EL (cell line): ENCODE data around the gene EIF4E1B.
"Not testable (repeated sequence)": the region's sequence is repeated elsewhere in the genome, so short reads cannot be mapped to it uniquely, and the experiment has no call there.

Experiments used
- DNase-seq: peaks from one replicate; pipeline ENCODE4 v3.0.0-alpha.2; 2016

The EIF4E1B gene, protein sequence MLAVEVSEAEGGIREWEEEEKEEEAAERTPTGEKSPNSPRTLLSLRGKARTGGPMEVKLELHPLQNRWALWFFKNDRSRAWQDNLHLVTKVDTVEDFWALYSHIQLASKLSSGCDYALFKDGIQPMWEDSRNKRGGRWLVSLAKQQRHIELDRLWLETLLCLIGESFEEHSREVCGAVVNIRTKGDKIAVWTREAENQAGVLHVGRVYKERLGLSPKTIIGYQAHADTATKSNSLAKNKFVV

DNA sequence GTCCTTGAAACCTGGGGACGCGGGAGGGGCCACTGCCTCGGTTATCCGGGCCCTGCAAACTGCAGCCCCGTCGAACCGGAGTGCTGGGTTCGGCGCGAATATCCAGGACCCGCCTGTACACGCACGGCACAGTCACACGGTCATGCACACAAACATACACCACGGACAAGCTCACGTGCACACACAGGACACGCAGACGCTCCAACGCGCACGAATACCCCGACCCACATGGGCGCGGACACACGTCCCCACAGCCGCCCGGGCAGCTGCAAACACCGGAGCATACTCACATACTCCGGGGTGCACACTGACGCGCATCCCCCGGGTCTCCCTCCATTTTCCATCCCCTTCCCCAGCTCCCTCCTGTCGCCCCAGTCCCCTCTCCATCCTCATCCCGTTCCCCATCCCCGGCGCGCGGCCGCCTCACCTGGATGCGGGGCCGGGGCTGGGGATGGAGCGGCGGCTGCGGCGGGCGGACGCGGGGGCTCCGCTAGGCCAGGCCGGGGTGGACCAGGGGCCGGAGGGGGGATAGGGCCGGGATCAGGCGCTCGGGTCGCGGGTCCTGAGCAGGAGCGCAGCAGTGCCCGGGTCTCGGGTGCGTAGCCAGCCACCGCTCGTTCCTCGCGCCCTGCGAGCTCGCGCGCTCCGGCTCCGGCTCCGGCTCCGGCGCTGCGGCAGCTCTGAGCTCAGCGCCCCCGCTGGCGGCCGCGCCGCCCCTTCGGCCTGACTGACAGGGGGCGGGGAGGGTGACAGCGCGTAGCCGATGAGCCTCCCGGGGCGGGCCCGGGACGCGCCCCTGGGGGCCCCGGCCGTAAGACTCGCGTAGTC lies at the start of gene EIF4E1B, which contains the start of gene SNCB:
TSS of gene EIF4E1B (plus strand) at position 823 of the 828 bp plus-strand sequence. CDS start 12,113 bp downstream, outside the sequence.
TSS of gene SNCB (minus strand) at position 682 of the 828 bp plus-strand sequence. CDS start 880 bp downstream, outside the sequence.
- peak; percentile 57 for DNase-seq

DNA sequence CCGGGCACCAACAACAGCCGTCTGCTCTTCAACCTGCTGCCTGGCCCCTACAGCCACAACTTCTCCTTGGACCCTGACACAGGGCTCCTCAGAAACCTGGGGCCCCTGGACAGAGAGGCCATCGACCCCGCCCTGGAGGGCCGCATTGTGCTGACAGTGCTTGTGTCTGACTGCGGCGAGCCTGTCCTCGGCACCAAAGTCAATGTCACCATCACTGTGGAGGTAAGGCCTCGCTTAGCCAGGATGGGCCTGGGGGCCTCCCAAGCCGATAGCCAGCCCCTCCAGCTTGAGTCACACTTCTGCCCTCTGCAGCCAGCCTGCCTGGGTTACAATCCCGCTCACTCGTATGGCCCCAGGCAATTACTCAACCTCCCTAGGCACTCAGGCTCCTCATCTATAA lies 49.1 kb upstream of the EIF4E1B start:
- DNase-seq: no peak

DNA sequence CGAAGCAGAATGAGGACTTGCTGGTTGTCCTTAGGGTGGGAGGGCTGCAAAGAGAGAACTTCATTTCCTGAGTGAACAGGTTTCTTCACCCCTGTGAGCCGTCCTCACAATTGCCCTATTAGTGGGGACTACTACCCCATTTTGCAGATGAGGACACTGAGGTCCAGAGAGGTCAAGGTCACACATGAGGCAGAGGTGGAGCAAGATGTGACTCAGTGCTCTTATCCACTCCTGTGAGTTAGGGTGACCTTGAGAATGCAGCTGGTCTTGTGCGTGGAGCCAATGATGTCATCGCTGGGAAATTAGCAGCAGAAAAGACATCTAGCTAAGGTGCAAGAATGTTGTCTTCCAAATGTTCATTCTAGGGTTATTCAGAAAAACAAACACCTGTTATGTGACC lies 47.4 kb upstream of the EIF4E1B start:
- DNase-seq: no peak

DNA sequence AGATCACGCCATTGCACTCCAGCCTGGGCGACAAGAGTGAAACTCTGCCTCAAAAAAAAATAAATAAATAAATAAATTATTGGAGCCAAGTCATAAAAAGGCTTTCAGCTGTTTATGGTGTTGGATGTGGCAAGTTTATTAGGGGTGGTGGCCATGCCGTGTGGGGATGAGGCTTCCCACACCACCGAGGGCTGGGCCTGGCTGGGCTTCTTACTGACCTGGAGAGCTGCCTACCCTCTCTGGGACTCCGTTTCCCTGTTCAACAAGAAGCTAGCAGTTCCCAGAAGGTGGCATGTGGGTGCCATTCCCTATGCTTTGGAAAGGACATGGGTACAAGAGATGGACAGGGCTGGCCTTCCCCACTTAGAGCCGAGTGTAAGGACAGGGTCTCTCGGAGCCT lies 43.1 kb upstream of the EIF4E1B start:
- DNase-seq: no peak

DNA sequence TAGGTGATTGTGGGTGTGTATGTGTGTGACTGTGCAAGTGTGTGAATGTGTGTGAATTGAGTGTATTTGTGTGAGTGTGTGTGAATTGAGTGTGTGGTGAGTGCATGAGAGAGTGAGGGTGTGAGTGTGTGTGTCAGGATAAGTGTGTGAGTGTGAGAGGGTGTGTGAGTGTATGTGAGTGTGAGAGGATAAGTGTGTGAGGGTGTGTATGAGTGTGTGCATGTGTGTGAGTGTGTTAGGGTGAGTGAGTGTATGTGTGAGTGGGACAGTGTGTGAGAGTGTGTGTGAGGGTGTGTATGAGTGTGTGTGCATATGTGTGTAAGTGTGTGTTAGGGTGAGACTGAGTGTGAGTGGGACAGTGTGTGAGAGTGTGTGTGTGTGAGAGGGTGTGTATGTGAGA lies 42.2 kb upstream of the EIF4E1B start:
- DNase-seq: no peak

DNA sequence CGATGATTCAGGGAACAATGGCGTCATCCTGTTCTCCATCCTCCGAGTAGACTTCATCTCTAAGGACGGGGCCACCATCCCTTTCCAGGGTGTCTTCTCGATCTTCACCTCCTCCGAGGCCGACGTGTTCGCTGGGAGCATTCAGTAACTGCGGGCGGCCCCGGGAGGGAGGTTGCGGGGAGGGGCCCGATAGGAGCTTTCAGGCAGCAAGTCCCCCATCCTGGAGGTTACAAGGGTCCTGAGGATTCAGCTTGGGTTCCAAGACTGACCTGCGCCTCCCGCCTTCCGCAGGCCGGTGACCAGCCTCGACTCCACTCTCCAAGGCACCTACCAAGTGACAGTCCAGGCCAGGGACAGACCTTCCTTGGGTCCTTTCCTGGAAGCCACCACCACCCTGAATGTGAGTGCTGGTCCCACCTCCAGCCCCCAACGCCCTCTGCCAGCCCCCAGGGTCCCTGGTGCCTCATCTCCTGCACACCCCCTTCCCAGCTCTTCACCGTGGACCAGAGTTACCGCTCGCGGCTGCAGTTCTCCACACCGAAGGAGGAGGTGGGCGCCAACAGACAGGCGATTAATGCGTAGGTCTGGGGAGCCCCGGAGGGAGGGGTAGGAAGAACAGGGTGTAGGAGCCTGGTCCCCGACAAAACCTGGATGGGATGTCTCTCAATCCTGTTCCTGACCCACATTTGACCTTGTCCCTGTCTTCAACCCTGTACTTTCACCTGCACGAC lies 41.3 kb upstream of the EIF4E1B start:
- no peak for DNase-seq

DNA sequence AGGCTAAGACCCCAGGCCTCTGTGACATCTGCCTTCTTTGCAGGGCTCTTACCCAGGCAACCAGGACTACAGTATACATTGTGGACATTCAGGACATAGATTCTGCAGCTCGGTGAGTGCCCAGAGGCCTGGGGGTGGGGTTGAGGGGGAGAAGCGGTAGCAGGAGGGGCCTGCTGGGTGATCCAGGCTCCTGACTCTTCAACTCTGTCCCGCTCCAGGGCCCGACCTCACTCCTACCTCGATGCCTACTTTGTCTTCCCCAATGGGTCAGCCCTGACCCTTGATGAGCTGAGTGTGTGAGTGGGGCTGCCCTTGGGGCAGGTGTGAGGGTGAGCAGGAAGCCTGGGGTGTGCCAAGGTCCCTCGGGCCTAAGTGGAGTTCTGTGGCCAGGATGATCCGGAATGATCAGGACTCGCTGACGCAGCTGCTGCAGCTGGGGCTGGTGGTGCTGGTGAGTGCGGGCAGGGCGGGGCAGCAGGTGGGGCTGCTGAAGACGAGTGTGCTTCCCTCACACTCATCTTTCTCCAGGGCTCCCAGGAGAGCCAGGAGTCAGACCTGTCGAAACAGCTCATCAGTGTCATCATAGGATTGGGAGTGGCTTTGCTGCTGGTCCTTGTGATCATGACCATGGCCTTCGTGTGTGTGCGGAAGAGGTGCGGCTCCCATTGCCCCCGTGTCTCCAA lies 40.3 kb upstream of the EIF4E1B start:
- no peak for DNase-seq

DNA sequence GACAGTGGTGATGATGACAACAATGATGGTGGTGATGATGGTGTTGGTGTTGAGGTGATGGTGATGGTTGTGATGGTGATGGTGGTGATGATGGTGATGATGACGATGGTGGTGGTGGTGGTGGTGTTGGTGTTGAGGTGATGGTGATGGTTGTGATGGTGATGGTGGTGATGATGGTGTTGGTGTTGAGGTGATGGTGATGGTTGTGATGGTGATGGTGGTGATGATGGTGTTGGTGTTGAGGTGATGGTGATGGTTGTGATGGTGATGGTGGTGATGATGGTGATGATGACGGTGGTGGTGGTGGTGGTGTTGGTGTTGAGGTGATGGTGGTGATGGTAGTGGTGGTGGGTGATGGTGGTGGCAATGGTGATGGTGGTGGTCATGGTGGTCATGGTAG lies 38.8 kb upstream of the EIF4E1B start:
- not testable (repeated sequence) for DNase-seq

DNA sequence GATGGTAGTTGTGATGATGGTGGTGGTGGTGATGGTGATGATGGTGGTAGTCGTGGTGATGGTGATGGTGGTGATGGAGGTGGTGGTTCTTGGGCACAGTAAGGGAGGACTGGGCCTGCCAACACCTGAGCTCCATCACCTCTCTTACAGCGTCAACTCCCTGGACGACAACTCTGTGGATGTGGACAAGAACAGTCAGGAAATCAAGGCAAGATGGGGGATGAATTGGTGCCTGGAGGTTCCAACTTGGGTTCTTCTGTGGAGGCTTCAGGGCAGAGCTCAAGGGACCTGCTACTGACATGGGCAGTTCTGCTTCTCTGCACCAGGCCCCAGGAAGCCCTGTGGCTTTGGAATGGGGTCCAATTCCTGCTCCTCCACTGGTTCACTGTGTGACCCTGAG lies 37.9 kb upstream of the EIF4E1B start:
- no peak for DNase-seq

DNA sequence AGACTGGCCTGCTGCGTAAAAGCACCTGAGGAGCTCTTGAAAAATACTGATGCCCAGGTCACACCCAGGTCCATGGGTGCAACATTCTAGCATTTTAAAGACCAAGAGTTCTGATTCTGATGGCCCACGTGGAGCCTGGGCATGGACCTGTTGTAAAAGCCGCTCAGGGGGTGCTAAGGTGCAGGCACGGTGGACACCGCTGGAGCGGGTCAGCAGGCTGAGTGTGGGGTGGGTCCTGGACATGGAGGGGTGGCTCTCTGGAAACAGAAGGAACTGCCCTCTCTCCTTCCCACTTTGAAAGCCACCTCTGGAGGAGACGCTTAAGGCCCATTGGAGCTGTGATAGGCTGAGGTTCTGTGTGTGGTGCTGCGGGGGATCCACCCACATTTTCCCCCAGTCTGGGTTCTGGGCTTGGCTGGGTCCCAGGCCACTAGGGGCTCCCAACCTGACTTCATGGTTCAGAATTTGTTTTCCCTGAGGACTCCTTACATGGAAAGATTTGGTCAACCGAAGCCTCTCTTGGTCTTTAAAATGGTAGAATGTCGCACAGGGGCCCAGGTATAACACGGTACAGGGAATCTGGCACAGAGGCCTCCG lies 37.1 kb upstream of the EIF4E1B start:
- no peak for DNase-seq

DNA sequence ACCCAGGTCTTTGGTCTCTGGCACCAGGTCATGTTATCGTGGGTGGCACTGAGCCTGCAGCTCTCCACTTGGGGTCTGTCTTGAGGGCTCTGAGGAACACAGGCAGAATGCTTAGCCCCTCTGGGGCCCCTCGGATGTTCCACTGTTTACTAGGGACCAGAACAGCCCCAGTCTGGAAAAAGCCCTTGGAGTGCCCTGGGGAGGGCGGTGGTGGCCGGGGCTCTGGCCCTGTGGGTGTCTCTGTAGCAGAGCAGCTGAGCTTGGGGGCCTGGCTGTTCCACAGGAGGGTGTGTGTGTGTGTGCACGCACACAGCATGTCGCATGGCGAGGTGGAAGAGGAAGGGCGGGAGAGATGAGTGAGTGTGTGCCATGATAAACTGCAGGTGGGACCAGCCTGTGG lies 35.9 kb upstream of the EIF4E1B start:
- no peak for DNase-seq

DNA sequence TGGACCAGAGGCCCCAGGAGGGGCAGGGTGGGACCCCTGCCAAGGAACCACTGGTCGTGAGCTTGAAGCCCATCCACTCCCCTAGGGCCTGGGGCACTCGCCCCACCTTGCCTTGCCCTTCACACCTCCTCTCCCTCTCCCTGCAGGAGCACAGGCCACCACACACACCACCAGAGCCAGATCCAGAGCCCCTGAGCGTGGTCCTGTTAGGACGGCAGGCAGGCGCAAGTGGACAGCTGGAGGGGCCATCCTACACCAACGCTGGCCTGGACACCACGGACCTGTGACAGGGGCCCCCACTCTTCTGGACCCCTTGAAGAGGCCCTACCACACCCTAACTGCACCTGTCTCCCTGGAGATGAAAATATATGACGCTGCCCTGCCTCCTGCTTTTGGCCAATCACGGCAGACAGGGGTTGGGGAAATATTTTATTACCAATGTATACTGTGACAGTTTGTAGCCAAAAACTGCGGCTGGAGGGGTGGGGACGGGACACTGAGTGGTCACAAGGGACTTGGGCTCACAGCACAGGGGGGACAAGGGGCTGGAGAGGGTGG lies 35.0 kb upstream of the EIF4E1B start:
- DNase-seq: no peak

DNA sequence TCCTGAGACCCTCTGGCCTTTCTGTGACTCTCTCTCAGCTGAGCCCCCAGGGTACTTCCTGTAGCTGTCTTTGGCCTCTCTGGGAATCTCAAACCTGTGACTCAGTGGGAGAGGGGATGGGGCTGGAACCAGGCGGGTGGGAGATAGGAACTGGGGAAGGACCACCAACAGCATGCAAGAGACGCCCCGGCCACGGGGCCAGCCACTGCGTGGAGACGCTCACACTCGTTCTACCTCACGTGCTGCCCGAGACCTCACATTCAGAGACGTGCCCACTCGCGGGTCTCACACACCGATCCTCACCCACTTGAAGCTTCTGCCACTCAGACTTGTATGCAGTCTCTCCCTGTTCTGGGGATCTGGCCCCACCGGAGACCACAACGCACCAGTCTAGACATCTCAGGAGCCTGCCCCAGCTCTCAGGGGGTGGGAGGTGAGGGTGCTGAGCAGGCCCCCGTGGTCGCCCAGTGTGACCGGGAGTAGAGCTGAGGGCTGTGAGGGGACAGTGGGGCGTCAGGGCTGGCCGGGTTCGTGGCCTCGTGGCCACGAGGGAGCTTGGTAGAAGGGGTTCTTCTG lies 34.3 kb upstream of the EIF4E1B start:
- no peak for DNase-seq

DNA sequence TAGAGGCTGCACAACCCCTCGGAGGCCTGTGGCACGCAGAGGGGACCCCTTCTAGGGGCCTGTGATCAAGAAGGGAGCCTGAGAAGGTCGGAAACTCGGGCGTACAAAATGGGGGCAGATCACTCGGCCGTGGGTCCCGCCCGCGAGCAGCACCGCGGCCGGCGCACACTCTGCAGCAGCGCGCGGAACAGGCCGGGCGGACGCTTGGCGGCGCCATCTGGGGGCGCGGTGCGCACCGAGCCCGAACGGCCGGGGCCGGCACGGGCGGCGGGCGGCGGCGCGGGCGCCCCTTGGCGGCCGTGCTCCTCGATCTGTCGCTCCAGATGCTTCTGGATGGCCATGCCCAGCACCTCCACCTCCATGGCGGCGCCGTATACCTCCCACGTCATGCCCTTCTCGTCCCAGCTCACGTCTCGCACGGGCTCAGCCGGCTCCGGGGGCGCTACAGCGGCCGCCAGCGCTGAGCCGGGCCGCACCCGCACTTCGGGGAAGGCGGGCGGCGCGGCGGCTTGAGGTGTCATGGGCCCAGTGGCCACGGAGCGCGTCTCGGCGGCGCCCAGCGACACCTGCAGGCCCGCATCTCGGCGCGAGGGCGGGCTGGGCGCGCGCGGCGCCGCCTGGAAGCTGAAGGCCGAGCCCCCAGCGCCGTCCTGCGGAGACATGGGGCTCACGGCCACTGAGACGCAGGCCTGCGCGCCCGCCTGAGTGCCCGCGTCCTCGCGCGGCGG lies 33.6 kb upstream of the EIF4E1B start:
- no peak for DNase-seq

DNA sequence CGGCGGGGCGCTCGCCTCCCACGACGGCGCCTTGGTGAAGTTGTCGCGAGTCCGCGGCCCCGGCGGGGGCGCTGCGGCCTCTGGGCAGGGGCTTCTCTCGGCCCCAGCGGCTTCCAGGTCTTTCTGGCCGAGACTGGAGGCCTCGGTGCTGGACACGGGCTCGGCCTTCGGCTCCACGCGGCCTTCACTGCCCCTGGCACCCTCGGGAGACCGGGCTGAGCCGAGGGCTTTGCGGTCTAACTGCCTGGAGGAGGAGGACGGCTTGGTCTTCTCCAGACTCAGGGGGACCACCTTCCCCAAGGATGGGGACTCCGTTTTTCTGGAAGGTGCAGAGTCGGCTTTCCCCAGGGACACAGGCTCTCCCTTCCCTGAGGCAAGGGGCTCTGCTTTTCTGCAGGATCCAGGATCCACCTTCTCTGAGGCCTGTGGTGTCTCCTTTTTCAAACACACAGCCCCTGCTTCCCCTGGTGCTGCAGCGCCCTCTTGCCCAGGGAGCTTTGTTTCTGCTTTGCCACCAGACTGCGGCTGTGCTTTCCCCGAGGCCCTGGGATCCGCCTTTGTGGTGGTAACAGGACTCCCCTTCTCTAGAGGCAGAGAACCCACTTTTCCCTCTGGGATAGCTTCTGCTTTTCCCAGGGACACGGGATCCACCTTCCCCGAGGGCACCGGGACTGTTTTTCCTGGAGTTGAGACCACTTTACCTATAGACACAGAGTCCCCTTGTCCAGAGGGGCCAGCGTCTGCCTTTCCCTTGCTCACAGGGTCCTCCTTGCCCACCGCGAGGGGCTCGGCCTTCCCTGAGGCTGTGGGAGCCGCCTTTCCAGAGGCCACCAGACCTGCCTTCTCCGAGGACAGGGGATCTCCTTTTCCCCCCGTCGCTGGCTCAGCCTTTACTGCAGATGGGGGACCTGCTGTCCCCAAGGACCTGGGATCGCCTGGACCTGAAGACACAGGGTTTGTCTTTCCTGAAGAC lies 32.8 kb upstream of the EIF4E1B start:
- no peak for DNase-seq

DNA sequence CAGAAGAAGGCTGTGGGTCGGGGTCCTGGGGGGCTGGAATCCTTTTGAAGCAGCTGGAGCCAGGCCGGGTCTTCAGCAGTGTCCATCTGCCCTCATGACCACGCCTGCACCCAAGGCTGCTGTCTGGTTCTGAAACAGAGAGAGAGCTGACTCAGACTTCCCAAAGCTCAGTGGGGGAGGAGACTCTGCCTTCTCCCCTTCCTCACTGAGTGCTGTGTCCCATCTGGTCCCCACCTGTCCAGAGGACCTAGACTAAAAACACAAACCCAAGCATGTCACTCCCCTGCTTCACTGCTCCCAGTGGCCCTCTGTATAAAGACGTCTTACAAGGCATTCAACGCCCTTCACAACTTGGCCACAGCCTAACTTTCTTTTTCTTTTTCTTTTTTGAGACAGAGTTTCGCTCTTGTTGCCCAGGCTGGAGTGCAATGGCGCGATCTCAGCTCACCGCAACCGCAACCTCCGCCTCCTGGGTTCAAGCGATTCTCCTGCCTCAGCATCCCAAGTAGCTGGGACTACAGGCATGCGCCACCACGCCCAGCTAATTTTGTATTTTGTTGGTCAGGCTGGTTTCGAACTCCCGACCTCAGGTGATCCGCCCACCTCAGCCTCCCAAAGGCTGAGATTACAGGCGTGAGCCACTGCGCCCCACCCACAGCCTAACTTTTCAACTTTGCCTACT lies 30.6 kb upstream of the EIF4E1B start:
- peak; percentile 25 for DNase-seq

DNA sequence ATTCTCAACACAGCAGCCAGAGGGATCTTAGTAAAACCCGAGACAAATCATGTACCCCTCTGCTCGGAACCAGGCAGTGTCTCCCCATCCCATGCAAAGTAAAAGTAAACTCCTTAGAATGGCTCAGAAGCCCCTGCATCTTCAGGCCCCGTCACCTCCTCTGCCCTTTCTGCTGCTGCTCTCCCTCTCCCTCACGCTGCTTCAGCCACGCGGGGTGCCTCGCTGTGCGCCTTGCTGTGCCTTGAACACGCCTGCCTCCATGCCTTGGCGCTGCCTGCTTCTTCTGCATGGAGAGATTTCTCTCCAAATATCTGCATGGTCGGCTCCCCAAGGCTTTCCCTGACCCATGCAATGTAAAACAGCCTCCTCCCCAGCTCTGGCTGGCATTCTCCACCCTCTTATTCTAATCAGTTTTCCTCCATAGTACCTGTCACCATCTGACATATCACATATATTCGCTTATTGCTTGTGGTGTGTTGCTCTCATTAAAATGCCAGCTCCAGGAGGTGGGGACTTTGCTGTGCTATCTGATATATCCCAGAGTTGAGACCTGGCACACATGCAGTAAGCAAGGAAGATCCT lies 28.5 kb upstream of the EIF4E1B start:
- no peak for DNase-seq

DNA sequence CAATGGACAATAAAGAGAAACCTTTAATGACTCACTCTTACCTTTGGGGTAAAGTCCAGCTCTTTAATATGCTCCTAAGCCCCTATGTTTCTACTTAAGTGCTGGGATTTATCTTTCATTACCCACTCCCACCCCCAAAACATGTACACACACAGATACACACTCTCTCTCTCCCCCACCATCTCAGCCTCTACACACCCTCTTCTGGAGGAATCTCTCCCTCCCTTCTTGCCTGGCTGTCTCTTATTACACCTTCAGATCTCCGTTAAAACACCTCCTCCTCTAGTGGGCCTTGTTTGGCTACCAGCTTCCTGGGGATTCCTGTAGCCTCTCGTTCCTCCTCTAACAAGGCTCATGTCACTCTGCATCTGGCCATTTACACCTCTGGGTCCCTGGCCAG lies 27.4 kb upstream of the EIF4E1B start:
- DNase-seq: no peak

DNA sequence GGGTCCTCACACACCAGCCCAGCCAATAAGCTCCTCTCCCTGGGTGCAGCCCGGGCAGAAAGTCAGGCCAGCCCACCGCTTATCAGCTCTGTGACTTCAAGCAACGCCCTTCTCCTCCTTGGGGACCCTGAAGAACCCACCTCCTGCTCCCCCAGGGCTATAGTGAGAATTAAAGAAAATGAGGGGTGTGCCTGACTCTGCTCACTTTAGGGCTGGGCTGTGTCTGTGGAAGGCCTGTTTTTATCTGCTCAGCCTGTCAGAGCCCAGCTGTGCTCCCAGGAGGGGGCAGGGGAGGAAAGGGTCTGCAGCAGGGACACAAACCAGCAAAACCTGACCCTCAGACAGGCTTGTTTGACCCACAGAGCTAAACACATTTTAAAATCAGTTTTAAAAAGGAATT lies 24.4 kb upstream of the EIF4E1B start:
- DNase-seq: no peak
